ENCODE data around the gene SEC24C. TPM values are rescaled to one million over a fixed set of nuclear protein-coding genes. Genes with fewer than 3 reads are reported as not detected.

Gene SEC24C
- total RNA-seq, 4 donors from 2014 or later = 42.0 to 61.2 (median 43.3) TPM

GRCh38 chr10:73800560-73801252 lies 56.5 kb downstream of the SEC24C start:
- DNase-seq (ENCODE audit: low spot score in 2 of 2) = no peak

DNA sequence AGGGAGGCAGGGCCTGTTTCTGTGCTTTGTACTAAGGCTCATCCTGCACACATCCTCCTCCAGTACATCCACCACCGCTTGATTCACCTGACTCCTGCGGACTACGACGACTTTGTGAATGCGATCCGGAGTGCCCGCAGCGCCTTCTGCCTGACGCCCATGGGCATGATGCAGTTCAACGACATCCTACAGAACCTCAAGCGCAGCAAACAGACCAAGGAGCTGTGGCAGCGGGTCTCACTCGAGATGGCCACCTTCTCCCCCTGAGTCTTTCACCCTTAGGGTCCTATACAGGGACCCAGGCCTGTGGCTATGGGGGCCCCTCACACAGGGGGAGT lies 57.0 kb downstream of the SEC24C start:
- 89 to 90% methylated on average over 13 of the region's 13 CpGs for WGBS, 2 donors
- peaks cover 3 to 100% (median 35%) of the 10 kb centered on the region in 3 donors for H3K36me3 ChIP-seq
- no peak overlapping the region for H3K4me3 ChIP-seq
- no peak overlapping the region for H3K27ac ChIP-seq
- no peaks in the 10 kb centered on the region for H3K9me3 ChIP-seq
- no peak for TF ChIP-seq CTCF (IDR thresholded peaks at IDR 0.05)
- TF ChIP-seq POLR2A (IDR thresholded peaks at IDR 0.05) = no peak
- no peak for TF ChIP-seq EP300 (IDR thresholded peaks at IDR 0.05)
- no peak for DNase-seq (ENCODE audit: low spot score in 2 of 2)
- H3K27me3 ChIP-seq = no peaks in the 10 kb centered on the region
- no peaks in the 10 kb centered on the region for H3K4me1 ChIP-seq

More at GRCh38 chr10:73800560-73801252, 56.5 kb downstream of the SEC24C start:
- Histone ChIP-seq H3K36me3 (peaks cover 3 to 100% (median 36%) of the 10 kb centered on the region in 3 donors), H3K9me3 (no peaks in the 10 kb centered on the region), H3K27ac (no peak overlapping the region), H3K4me3 (no peak overlapping the region), H3K4me1 (no peaks in the 10 kb centered on the region), H3K27me3 (no peaks in the 10 kb centered on the region)
- WGBS, 2 donors = 76 to 85% methylated on average over 8 to 20 of the region's 20 CpGs
- TF ChIP-seq POLR2A (IDR thresholded peaks at IDR 0.05) (no peak), CTCF (IDR thresholded peaks at IDR 0.05) (no peak), EP300 (IDR thresholded peaks at IDR 0.05) (no peak)

DNA sequence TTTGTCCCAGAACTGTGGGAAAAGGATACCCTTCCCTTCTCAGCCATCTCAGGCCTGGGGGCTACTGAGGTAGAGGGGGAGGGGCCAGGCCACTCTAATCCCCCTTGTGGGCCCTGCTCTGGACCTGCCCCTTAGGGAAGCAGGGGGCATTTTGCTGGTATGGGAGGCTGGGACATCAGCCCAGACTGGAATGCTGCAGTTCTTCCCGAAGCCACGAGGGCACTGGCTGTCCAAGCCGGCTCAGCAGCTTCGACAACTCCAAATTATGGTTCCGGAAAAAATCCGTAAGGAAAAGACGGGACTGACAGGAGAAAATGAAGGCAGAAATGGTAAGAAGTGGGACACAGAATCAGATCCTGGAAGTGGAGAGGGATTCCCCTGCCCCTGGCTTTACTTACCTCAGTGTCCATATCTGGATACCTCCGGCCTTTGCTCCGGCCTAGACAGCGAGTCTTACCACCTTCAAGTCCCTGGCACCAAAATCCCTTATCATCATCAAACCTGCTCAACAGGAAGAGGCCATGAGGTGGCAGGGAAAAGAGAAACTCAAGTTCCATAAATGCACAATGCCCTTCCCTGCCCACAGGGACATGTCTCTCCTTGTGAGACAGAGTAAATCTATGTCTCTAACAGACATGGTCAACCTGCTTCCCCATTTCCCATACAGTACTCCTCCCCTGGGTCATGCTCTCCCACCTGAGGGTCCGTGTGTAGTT lies 58.3 kb downstream of the SEC24C start:
- H3K36me3 ChIP-seq = peaks cover 3 to 100% (median 33%) of the 10 kb centered on the region in 3 donors
- WGBS, 2 donors = 74 to 75% methylated on average over 11 of the region's 11 CpGs
- H3K27ac ChIP-seq = no peak overlapping the region
- TF ChIP-seq CTCF (IDR thresholded peaks at IDR 0.05) (no peak), POLR2A (IDR thresholded peaks at IDR 0.05) (no peak), EP300 (IDR thresholded peaks at IDR 0.05) (no peak)
- H3K4me3 ChIP-seq = no peak overlapping the region
- H3K27me3 ChIP-seq = no peaks in the 10 kb centered on the region
- no peak for DNase-seq (ENCODE audit: low spot score in 2 of 2)
- peaks cover 0 to 10% (median 0%) of the 10 kb centered on the region in 4 donors for H3K4me1 ChIP-seq
- H3K9me3 ChIP-seq = no peaks in the 10 kb centered on the region

DNA sequence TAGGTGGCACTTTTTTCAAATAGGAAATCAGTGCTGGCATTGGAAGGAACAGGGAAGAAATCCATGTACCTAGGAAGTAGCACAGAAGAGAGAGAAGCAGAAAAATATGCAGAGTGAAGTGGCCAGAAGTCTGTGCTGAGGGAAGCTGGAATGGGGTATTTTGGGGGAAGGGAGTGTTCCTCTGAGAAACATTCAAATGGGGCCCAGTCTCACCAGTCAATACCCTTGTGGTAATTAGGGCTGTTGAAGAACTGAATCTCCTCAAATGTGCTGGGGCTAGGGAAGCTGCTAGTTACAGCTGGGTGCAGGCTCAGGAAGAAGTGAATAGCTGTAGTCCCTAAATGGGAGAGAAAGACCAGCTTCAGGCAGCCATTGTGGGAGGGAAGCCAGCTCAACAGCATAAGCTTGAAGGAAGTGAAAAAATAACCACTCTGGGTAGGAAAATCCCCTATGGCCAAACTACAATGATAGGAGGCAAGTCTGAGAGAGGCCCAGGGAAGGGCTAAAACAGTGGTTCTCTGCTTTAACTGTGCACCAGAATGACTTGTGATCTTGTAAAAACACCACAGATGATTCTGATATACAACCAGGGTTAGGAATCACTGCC lies 59.6 kb downstream of the SEC24C start:
- Histone ChIP-seq H3K4me3 (no peak overlapping the region), H3K9me3 (no peaks in the 10 kb centered on the region), H3K4me1 (peaks cover 0 to 10% (median 0%) of the 10 kb centered on the region in 4 donors), H3K27ac (no peak overlapping the region), H3K27me3 (no peaks in the 10 kb centered on the region), H3K36me3 (peaks cover 3 to 100% (median 33%) of the 10 kb centered on the region in 3 donors)
- no peak for DNase-seq (ENCODE audit: low spot score in 2 of 2)
- no peak for TF ChIP-seq CTCF (IDR thresholded peaks at IDR 0.05)
- TF ChIP-seq POLR2A (IDR thresholded peaks at IDR 0.05) = no peak
- no peak for TF ChIP-seq EP300 (IDR thresholded peaks at IDR 0.05)

Measured in tibial nerve (tissue), 4 donors.